SH-SY5Y (cell line): ENCODE data around the gene EGFL6.

Source experiments
- GATA2 ChIP-seq: IDR thresholded peaks from 2 replicates; pipeline ENCODE4 v1.6.1; 2011; ENCODE audit warnings: mild to moderate bottlenecking, low read depth, low read length
- GATA3 ChIP-seq: IDR thresholded peaks from 2 replicates; pipeline ENCODE4 v1.6.1; 2011; ENCODE audit warnings: low read depth, mild to moderate bottlenecking, low read length, moderate library complexity

The EGFL6 gene, protein sequence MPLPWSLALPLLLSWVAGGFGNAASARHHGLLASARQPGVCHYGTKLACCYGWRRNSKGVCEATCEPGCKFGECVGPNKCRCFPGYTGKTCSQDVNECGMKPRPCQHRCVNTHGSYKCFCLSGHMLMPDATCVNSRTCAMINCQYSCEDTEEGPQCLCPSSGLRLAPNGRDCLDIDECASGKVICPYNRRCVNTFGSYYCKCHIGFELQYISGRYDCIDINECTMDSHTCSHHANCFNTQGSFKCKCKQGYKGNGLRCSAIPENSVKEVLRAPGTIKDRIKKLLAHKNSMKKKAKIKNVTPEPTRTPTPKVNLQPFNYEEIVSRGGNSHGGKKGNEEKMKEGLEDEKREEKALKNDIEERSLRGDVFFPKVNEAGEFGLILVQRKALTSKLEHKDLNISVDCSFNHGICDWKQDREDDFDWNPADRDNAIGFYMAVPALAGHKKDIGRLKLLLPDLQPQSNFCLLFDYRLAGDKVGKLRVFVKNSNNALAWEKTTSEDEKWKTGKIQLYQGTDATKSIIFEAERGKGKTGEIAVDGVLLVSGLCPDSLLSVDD

GRCh38 chrX:13569479-13570260 is at the start of gene EGFL6:
Gene EGFL6 (plus strand): TSS chrX:13569601. CDS start chrX:13569862, 261 bp downstream.
- TF ChIP-seq GATA3 = no peak
- no peak for TF ChIP-seq GATA2

GRCh38 chrX:13520351-13520750 is 49.0 kb upstream of the EGFL6 start:
- TF ChIP-seq GATA2 (no peak), GATA3 (no peak)

DNA sequence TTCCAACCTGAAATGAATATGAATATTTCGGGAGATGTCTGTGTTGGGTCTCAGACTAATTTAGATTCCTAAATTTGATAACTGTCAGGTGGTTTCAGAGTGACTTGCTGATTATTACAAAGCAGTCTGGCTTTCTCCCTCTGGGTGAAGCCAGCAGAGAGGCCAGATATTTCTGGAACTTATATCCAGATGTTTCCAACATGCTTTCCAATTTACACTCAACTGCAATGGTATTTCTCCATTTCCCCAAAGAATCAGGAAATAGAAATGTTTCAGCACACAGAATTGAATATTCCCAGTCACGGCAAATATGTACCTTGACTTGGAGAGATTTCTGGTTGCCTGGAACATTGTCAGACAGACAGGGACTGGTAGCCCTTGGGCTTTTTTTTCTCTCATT is 48.5 kb upstream of the EGFL6 start:
- TF ChIP-seq GATA3 (no peak), GATA2 (no peak)

DNA sequence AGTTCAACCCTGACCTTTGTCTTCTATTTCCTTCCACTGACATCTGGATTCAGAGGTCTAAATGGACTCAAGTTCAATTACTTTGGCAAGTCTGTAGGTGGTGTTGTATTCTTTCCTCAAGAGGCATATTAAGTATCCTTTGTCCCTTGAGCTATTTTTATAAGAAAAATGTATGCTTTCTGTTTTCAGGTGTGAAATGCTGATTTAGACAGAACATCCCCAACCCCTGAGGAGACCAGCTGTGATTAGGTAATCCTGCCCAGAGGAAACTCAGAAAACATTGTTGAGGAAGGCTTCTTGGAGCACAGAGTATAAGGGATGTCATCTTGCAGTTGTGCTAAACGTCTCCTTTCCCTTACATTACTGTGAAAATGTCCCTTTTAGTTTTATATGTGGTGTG is 46.6 kb upstream of the EGFL6 start:
- TF ChIP-seq GATA2 (no peak), GATA3 (no peak)

DNA sequence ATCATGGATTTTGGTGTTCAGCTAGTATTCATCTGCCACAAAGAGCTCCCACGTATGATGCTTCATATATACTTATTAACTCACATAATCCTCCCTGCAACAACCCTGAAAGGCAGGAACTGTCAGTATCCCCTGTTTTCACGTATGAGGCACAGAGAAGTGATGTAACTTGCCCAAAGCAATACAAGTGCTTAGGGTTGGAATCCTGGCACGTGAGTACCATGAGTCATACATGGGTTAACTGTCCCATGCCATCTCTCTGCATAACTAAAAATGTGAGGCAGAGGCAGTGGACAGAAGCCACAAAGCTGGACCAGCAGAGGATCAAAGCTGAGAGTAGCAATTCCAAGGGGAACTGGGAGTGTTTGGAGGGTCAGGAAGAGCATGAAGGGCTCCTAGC is 35.7 kb upstream of the EGFL6 start:
- TF ChIP-seq GATA2 (no peak), GATA3 (no peak)

GRCh38 chrX:13535376-13536165 is 33.8 kb upstream of the EGFL6 start:
- TF ChIP-seq GATA3 (no peak), GATA2 (no peak)

- TF ChIP-seq GATA2 = no peak
- TF ChIP-seq GATA3 = no peak
Observed at GRCh38 chrX:13536551-13536950, 32.9 kb upstream of the EGFL6 start.

- no peak for TF ChIP-seq GATA2
Observed at GRCh38 chrX:13538414-13538813, 31.0 kb upstream of the EGFL6 start.

DNA sequence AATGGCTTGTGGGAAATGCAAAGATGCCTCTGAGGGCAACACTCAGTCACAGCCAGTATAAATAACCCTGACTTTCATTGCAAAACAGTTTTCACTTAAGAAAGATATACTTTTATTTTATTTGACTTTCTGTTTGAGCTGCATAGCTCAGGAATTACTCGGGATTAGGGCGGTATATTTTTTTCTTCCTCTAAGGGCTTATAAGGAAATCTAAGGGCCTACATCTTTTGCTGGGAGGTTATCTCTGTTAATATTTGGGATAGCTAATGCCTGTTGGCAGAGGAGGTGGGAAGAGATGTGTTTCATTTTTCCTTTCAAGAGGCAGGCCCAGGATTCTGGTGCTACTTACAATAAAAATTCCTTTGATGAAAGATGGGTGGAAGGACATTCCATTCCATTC is 28.8 kb upstream of the EGFL6 start:
- TF ChIP-seq GATA2 = no peak
- no peak for TF ChIP-seq GATA3

- TF ChIP-seq GATA3 = no peak
- TF ChIP-seq GATA2 = no peak
Observed at GRCh38 chrX:13545726-13546125, 23.7 kb upstream of the EGFL6 start.

DNA sequence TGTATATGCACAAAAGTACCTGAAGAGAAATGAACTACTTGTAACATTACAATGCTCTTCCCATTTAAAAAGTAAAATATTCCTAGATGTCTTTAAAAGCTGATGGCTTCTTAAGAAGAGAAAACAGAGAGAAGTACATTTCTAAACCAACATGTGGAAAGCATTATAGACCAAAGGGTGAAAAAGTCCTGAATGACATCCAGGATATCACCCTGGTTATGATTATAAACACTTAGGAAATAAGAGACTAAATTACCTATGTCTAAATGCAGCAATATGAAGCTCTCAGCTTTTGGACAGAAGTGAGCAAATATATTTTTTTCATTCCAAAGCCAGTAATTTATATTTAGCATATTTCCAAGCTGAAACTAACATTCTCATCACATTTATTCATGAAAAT is 21.7 kb upstream of the EGFL6 start:
- TF ChIP-seq GATA3 = no peak
- no peak for TF ChIP-seq GATA2

- TF ChIP-seq GATA3 = no peak
- TF ChIP-seq GATA2 = no peak
Observed at GRCh38 chrX:13550346-13550745, 19.1 kb upstream of the EGFL6 start.

DNA sequence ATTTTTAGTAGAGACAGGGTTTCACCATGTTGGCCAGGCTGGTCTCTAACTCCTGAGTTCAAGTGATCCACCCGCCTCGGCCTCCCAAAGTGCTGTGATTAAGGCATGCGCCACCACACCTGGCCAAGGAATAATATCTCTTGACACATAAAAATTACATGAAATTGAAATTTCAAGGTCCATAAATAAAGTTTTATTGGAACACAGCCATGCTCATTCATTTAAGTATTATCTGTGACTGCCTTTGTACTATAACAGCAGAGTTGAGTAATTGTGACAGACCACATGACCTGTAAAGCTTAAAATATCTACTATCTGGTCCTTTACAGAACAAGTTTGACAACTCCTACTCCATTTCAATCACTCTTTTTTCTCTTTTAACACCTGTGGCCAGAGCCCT is 17.8 kb upstream of the EGFL6 start:
- TF ChIP-seq GATA2 (no peak), GATA3 (no peak)

GRCh38 chrX:13552892-13553291 is 16.5 kb upstream of the EGFL6 start:
- no peak for TF ChIP-seq GATA3
- no peak for TF ChIP-seq GATA2
